ENCODE data around the gene EFCAB6. TPM values are rescaled to one million over a fixed set of nuclear protein-coding genes. Genes with fewer than 3 reads are reported as not detected.

The EFCAB6 gene
- total RNA-seq, 1 donor from 2014 or later, result 8.6 TPM

GRCh38 chr22:43811777-43812148 is 342 bp downstream of the EFCAB6 start:
- Histone ChIP-seq H3K27ac (peak overlapping the region; percentile 63 to 81), H3K27me3 (no peaks in the 10 kb centered on the region), H3K4me3 (peak overlapping the region; percentile 82 to 89), H3K4me1 (peaks cover 3 to 7% of the 10 kb centered on the region in 2 donors), H3K36me3 (no peaks in the 10 kb centered on the region), H3K9me3 (no peaks in the 10 kb centered on the region)
- intact Hi-C loops (cut with DNase I), result loop anchor here (5.0 to 10.0 kb wide), 4 partner anchors 146 to 1353 kb away; partner anchors contain the start of genes NUP50, RTL6 and SAMM50
- no peak for DNase-seq (ENCODE audit: low spot score in 2 of 2)
- no peak for TF ChIP-seq CTCF (IDR thresholded peaks at IDR 0.05)

GRCh38 chr22:43802897-43803495 is 9.1 kb downstream of the EFCAB6 start:
- Histone ChIP-seq H3K9me3 (peaks cover 6 to 10% of the 10 kb centered on the region in 2 donors), H3K27ac (no peak overlapping the region), H3K36me3 (no peaks in the 10 kb centered on the region), H3K27me3 (no peaks in the 10 kb centered on the region), H3K4me1 (no peaks in the 10 kb centered on the region), H3K4me3 (no peak overlapping the region)
- no peak for TF ChIP-seq CTCF (IDR thresholded peaks at IDR 0.05)
- intact Hi-C loops (cut with DNase I), result no loop called here
- no peak for DNase-seq (ENCODE audit: low spot score in 2 of 2)

- peaks cover 6 to 10% of the 10 kb centered on the region in 2 donors for H3K9me3 ChIP-seq
- TF ChIP-seq CTCF (IDR thresholded peaks at IDR 0.05), result no peak
- intact Hi-C loops (cut with DNase I), result no loop called here
- H3K4me3 ChIP-seq, result no peak overlapping the region
- H3K4me1 ChIP-seq, result no peaks in the 10 kb centered on the region
- H3K36me3 ChIP-seq, result no peaks in the 10 kb centered on the region
- H3K27me3 ChIP-seq, result no peaks in the 10 kb centered on the region
- no peak overlapping the region for H3K27ac ChIP-seq
- DNase-seq (ENCODE audit: low spot score in 2 of 2), result no peak
Observed at GRCh38 chr22:43800970-43801369, 11.1 kb downstream of the EFCAB6 start.

- no peaks in the 10 kb centered on the region for H3K4me1 ChIP-seq
- H3K27ac ChIP-seq, result no peak overlapping the region
- H3K27me3 ChIP-seq, result no peaks in the 10 kb centered on the region
- no peak overlapping the region for H3K4me3 ChIP-seq
- TF ChIP-seq CTCF (IDR thresholded peaks at IDR 0.05), result no peak
- intact Hi-C loops (cut with DNase I), result no loop called here
- no peaks in the 10 kb centered on the region for H3K36me3 ChIP-seq
- peaks cover 6 to 10% of the 10 kb centered on the region in 2 donors for H3K9me3 ChIP-seq
- no peak for DNase-seq (ENCODE audit: low spot score in 2 of 2)
Observed at GRCh38 chr22:43798492-43798891, 13.6 kb downstream of the EFCAB6 start.

- H3K36me3 ChIP-seq, result no peaks in the 10 kb centered on the region
- DNase-seq (ENCODE audit: low spot score in 2 of 2), result no peak
- H3K27ac ChIP-seq, result no peak overlapping the region
- TF ChIP-seq CTCF (IDR thresholded peaks at IDR 0.05), result no peak
- peaks cover 6 to 10% of the 10 kb centered on the region in 2 donors for H3K9me3 ChIP-seq
- H3K4me3 ChIP-seq, result no peak overlapping the region
- H3K4me1 ChIP-seq, result no peaks in the 10 kb centered on the region
- intact Hi-C loops (cut with DNase I), result no loop called here
- no peaks in the 10 kb centered on the region for H3K27me3 ChIP-seq
Observed at GRCh38 chr22:43796567-43796966, 15.5 kb downstream of the EFCAB6 start.

GRCh38 chr22:43795320-43795719 is 16.8 kb downstream of the EFCAB6 start:
- Histone ChIP-seq H3K36me3 (no peaks in the 10 kb centered on the region), H3K9me3 (peaks cover under 1 to 4% of the 10 kb centered on the region in 2 donors), H3K4me3 (no peak overlapping the region), H3K4me1 (no peaks in the 10 kb centered on the region), H3K27me3 (no peaks in the 10 kb centered on the region), H3K27ac (no peak overlapping the region)
- DNase-seq (ENCODE audit: low spot score in 2 of 2), result no peak
- TF ChIP-seq CTCF (IDR thresholded peaks at IDR 0.05), result no peak
- intact Hi-C loops (cut with DNase I), result no loop called here
